IPS-18a (cell line): Measurements from ENCODE around the gene FOXP1.

Experiments used
- H3K27ac ChIP-seq: one replicate; pipeline ENCODE4 v1.5.1; 2013; ENCODE audit warnings: low read length
- H3K27me3 ChIP-seq: one replicate; pipeline ENCODE4 v1.6.1; 2013; ENCODE audit warnings: mild to moderate bottlenecking, low read length; ENCODE audit not compliant: control insufficient read depth, insufficient read depth
- H3K36me3 ChIP-seq: one replicate; pipeline ENCODE4 v1.6.1; 2013; ENCODE audit warnings: low read depth, low read length; ENCODE audit not compliant: control insufficient read depth
- H3K4me1 ChIP-seq: one replicate; pipeline ENCODE4 v1.6.1; 2013; ENCODE audit warnings: low read depth, low read length; ENCODE audit not compliant: control insufficient read depth
- H3K4me3 ChIP-seq: one replicate; pipeline ENCODE4 v1.5.1; 2013; ENCODE audit warnings: low read length
- H3K9ac ChIP-seq: one replicate; pipeline ENCODE4 v1.6.1; 2013; ENCODE audit warnings: mild to moderate bottlenecking, low read length, moderate library complexity
- H3K9me3 ChIP-seq: one replicate; pipeline ENCODE4 v1.6.1; 2013; ENCODE audit warnings: low read depth, low read length; ENCODE audit not compliant: control insufficient read depth

Gene FOXP1

GRCh38 chr3:70999730-71000129 lies 583.8 kb downstream of the FOXP1 start:
- Histone ChIP-seq H3K9me3 (no peaks in the 10 kb centered on the region), H3K4me1 (peaks cover 8% of the 10 kb centered on the region), H3K27me3 (no peaks in the 10 kb centered on the region), H3K9ac (no peak overlapping the region), H3K4me3 (no peak overlapping the region), H3K27ac (no peak overlapping the region), H3K36me3 (no peaks in the 10 kb centered on the region)

- Histone ChIP-seq H3K9ac (no peak overlapping the region), H3K4me1 (peaks cover 1% of the 10 kb centered on the region), H3K9me3 (no peaks in the 10 kb centered on the region), H3K4me3 (no peak overlapping the region), H3K36me3 (no peaks in the 10 kb centered on the region), H3K27ac (no peak overlapping the region), H3K27me3 (no peaks in the 10 kb centered on the region)
Observed at GRCh38 chr3:70996082-70996481, 587.4 kb downstream of the FOXP1 start.

GRCh38 chr3:70994644-70995043 lies 588.9 kb downstream of the FOXP1 start:
- Histone ChIP-seq H3K9ac (no peak overlapping the region), H3K4me3 (no peak overlapping the region), H3K4me1 (no peaks in the 10 kb centered on the region), H3K27ac (no peak overlapping the region), H3K36me3 (no peaks in the 10 kb centered on the region), H3K27me3 (no peaks in the 10 kb centered on the region), H3K9me3 (no peaks in the 10 kb centered on the region)

- H3K4me3 ChIP-seq = no peak overlapping the region
- H3K27ac ChIP-seq = no peak overlapping the region
- no peaks in the 10 kb centered on the region for H3K9me3 ChIP-seq
- H3K27me3 ChIP-seq = no peaks in the 10 kb centered on the region
- H3K4me1 ChIP-seq = no peaks in the 10 kb centered on the region
- H3K36me3 ChIP-seq = peaks cover 1% of the 10 kb centered on the region
- H3K9ac ChIP-seq = no peak overlapping the region
Observed at GRCh38 chr3:70992562-70993204, 590.8 kb downstream of the FOXP1 start.

- Histone ChIP-seq H3K4me1 (no peaks in the 10 kb centered on the region), H3K9ac (no peak overlapping the region), H3K36me3 (peaks cover 5% of the 10 kb centered on the region), H3K27me3 (no peaks in the 10 kb centered on the region), H3K4me3 (no peak overlapping the region), H3K27ac (no peak overlapping the region), H3K9me3 (no peaks in the 10 kb centered on the region)
Observed at GRCh38 chr3:70992131-70992530, 591.4 kb downstream of the FOXP1 start.

- H3K27me3 ChIP-seq = no peaks in the 10 kb centered on the region
- H3K9ac ChIP-seq = no peak overlapping the region
- H3K27ac ChIP-seq = no peak overlapping the region
- H3K4me3 ChIP-seq = no peak overlapping the region
- H3K4me1 ChIP-seq = no peaks in the 10 kb centered on the region
- H3K9me3 ChIP-seq = no peaks in the 10 kb centered on the region
- H3K36me3 ChIP-seq = peaks cover 5% of the 10 kb centered on the region
Observed at GRCh38 chr3:70990723-70991122, 592.8 kb downstream of the FOXP1 start.

- no peak overlapping the region for H3K9ac ChIP-seq
- H3K9me3 ChIP-seq = no peaks in the 10 kb centered on the region
- H3K36me3 ChIP-seq = peaks cover 5% of the 10 kb centered on the region
- no peaks in the 10 kb centered on the region for H3K4me1 ChIP-seq
- H3K4me3 ChIP-seq = no peak overlapping the region
- H3K27ac ChIP-seq = no peak overlapping the region
- no peaks in the 10 kb centered on the region for H3K27me3 ChIP-seq
Observed at GRCh38 chr3:70990185-70990584, 593.3 kb downstream of the FOXP1 start.

- Histone ChIP-seq H3K4me3 (no peak overlapping the region), H3K27ac (no peak overlapping the region), H3K9ac (no peak overlapping the region), H3K36me3 (peaks cover 5% of the 10 kb centered on the region), H3K4me1 (no peaks in the 10 kb centered on the region), H3K27me3 (no peaks in the 10 kb centered on the region), H3K9me3 (no peaks in the 10 kb centered on the region)
Observed at GRCh38 chr3:70989174-70989573, 594.4 kb downstream of the FOXP1 start.

- peaks cover 5% of the 10 kb centered on the region for H3K36me3 ChIP-seq
Observed at GRCh38 chr3:70988111-70988510, 595.4 kb downstream of the FOXP1 start.

GRCh38 chr3:70985572-70985971 lies 598.0 kb downstream of the FOXP1 start:
- H3K27ac ChIP-seq = no peak overlapping the region
- H3K9ac ChIP-seq = no peak overlapping the region
- peaks cover 5% of the 10 kb centered on the region for H3K36me3 ChIP-seq
- H3K27me3 ChIP-seq = no peaks in the 10 kb centered on the region
- peaks cover 20% of the 10 kb centered on the region for H3K4me1 ChIP-seq
- no peaks in the 10 kb centered on the region for H3K9me3 ChIP-seq
- H3K4me3 ChIP-seq = no peak overlapping the region

More at GRCh38 chr3:70988111-70988510, 595.4 kb downstream of the FOXP1 start:
- H3K9me3 ChIP-seq = no peaks in the 10 kb centered on the region
- H3K4me1 ChIP-seq = peaks cover 3% of the 10 kb centered on the region
- H3K9ac ChIP-seq = no peak overlapping the region
- no peak overlapping the region for H3K27ac ChIP-seq
- no peak overlapping the region for H3K4me3 ChIP-seq
- H3K27me3 ChIP-seq = no peaks in the 10 kb centered on the region

GRCh38 chr3:70984776-70985482 lies 598.6 kb downstream of the FOXP1 start:
- H3K27ac ChIP-seq = no peak overlapping the region
- peaks cover 20% of the 10 kb centered on the region for H3K4me1 ChIP-seq
- peaks cover 5% of the 10 kb centered on the region for H3K36me3 ChIP-seq

GRCh38 chr3:70982700-70983140 lies 600.8 kb downstream of the FOXP1 start:
- H3K27ac ChIP-seq = peak overlapping the region; percentile 29
- peaks cover 20% of the 10 kb centered on the region for H3K4me1 ChIP-seq
- H3K4me3 ChIP-seq = peak overlapping the region; percentile 7
- no peak overlapping the region for H3K9ac ChIP-seq
- H3K36me3 ChIP-seq = peaks cover 4% of the 10 kb centered on the region
- H3K27me3 ChIP-seq = no peaks in the 10 kb centered on the region
- H3K9me3 ChIP-seq = no peaks in the 10 kb centered on the region

More at GRCh38 chr3:70984776-70985482, 598.6 kb downstream of the FOXP1 start:
- Histone ChIP-seq H3K4me3 (no peak overlapping the region), H3K27me3 (no peaks in the 10 kb centered on the region), H3K9ac (no peak overlapping the region), H3K9me3 (no peaks in the 10 kb centered on the region)
